ENCODE measurements around the gene PEPD.

The PEPD gene

DNA sequence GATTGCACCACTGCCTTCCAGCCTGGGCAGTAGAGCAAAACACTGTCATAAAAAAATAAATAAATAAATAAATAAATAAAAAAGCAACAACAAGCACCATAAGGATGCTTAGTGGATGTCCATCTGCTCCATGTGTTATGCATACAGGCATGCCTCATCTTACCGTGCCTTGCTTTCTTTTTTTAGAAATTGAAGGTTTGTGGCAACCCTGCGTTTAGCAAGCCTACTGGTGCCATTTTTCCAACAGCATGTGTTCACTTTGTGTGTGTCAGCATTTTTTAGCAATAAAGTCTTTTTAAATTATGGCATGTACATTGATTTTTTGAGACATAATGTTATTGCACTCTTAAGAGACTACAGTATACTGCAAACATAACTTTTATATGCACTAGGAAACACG lies 68.3 kb downstream of the PEPD start:
- DNase-seq = no peak

- no peak for DNase-seq
Observed at GRCh38 chr19:33450689-33451088, 70.9 kb downstream of the PEPD start.

DNA sequence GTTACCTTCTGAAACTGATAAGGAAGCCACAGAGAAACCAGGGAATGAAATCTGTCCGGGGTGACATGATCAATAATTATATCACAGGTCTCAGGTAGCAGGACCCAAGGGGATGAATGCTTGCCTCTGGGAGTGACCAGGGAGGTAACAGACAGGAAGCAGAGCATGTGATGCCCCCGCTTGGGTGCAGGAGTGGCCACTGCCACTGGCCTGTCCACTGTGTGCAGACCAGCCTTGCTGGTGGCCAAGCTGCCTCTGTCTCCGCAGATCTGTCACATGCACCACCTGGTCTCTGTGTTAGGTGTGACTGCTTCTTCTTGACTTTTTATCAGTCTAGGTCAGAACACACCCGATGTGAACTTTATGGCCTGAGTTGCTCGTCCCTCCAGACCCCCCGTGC lies 71.8 kb downstream of the PEPD start:
- DNase-seq = no peak

DNA sequence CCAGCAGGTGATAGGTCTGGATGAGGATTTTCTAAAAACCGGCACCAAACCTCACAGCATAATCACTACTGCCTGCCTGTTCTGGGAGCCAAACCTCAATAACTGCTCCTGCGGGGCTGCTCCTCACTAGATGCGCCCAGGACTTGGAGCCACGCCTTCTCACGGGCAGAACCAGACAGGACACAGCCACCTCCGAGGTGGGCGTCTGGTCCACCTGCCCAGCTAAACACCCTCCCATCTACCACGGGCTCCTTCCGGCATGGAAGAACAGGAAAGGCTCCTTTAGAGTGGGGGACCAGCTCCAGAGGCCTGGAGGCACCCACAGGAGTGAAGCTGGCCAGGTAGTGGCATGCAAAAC lies 73.5 kb downstream of the PEPD start:
- no peak for DNase-seq

DNA sequence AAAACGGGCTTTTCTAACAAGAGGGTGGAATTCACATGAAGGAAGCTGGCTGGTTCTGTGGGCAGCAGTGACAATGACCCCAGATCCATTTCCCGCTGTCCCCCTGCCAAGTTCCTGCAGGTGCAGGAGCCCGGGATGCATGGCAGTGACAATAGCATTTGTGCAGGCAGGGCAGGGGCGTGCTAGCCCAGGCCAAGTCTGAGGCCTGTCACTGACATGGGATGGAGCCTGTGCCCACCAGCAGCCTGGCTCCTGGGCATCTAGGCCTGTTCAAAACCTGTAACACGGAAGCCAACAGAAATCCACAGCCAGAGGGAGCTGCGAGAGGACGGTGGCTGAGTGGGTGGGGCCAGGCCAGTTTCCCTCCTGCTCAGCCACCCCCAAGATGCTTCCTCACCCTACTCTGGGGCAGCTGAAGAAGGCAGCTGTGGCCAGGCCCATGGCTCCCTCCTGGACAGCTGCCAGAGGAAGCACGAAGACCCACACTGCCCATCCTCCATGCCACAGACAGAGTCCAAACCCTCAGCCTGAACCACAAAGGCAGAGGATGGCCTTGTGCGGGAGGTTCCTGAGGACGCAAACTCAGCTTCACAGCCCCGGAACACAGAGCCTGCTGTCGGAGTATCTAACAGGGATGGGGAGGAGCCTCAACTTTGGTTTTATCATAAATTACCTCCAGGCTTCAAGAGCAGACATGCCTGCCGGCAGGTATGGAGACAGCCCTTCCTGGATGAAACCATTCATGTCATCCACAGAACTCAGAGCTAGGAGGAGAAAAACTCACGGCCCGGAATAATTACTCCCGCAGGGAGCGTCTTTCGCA lies 74.0 kb downstream of the PEPD start:
- no peak for DNase-seq

DNA sequence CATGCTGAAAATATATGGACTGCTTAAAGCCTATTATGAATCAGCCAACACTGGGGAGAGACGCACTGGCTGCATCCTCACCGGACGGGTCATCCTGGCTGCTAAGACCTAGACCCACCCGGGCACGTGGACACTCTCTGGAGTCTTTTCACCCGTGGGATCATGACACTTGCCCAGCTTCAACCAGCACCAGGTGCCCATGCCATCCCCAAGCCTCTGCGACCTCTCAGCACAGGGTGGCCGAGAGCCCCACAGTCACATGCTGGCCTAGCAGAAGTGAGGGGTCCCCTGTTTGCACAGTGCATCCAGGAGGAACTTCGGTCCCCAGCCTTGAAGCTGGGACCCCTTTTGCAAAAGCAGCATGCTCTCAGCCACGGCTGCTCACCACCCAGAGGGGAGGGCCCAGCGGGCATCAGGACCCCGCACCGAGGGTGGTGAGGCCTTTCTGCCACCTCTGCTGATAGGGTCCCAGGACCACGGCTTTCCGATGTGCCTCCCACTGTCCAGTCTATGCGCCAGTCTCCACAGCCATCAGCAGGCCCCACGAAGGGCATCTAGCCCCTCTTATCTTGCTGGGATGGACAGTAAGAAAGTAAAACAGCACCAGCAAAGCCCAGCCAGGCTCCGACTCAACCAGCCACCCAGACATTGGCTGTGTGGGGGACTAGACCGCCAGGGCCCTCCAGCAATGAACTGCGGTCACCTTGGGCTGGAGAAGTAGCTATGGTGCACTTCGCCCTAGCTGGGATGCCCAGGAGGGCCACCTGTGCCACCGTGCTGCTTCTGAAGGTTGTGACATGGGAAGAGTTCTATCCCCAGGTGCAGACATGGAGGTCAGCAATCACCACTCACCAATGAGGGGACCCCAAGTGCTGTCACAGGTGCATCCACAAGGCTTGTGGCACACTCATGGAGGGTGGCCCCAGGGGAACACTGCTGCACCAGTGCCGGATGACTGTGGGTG lies 75.0 kb downstream of the PEPD start:
- no peak for DNase-seq

GRCh38 chr19:33445442-33446329 lies 75.9 kb downstream of the PEPD start:
- DNase-seq = no peak

- no peak for DNase-seq
Observed at GRCh38 chr19:33444562-33445441, 76.8 kb downstream of the PEPD start.

GRCh38 chr19:33443638-33444561 lies 77.7 kb downstream of the PEPD start:
- DNase-seq = no peak

GRCh38 chr19:33442706-33443105 lies 78.9 kb downstream of the PEPD start:
- no peak for DNase-seq

DNA sequence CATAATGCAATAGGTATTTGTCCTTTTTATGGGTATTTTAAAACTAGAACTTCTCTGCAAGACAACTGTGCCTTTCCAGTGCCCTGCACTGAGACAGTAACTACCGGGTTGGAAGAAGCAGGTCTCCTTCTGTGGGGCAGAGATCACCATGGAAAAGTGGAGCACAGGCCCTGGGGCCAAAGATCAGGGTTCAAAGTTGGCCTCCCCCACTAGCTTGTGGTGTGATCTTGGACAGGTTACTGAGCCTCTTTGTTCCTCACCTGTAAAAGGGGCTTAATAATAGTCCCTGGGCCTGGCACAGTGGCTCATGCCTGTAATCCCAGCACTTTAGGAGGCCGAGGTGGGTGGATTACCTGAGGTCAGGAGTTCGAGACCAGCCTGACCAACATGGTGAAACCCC lies 79.8 kb downstream of the PEPD start:
- no peak for DNase-seq

GRCh38 chr19:33441277-33441699 lies 80.3 kb downstream of the PEPD start:
- no peak for DNase-seq

DNA sequence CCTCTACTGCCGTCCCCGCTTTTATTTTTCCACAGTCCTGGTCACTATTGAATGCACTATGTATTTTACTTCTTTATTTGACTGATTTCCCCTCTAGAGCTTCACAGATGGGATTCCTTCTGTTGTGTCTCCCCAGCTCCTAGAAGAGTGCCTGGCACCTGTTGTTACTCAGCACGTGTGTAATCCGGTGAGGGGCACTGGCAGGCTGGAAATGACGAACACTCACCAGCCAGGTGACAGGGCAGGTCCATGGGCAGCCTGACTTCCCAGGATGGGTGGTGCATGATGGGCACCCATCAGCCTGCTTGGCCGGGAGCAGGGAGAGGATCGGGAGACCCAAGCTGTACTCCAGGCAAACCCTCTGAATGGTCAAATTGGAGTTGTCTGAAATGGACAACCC lies 80.9 kb downstream of the PEPD start:
- DNase-seq = no peak

DNA sequence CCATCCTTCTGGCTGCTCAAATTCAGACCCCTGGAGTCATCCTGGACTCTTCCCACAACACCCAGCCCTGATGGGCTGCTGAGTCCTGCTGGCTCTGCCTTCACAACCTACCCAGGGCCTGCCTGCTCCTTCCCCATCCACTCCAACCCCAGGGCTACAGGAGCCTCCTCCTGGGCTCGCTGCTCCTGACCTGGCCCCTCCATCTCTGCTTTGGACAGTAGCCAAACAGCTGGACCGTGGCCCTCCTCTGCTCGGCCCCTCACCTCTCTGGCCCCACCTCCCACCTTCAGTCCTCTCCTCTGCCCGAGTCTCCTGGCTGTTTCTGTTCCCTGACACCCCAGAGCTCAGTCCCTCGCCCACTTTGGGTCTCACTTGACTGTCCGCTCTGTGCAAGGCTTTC lies 81.3 kb downstream of the PEPD start:
- DNase-seq = no peak

DNA sequence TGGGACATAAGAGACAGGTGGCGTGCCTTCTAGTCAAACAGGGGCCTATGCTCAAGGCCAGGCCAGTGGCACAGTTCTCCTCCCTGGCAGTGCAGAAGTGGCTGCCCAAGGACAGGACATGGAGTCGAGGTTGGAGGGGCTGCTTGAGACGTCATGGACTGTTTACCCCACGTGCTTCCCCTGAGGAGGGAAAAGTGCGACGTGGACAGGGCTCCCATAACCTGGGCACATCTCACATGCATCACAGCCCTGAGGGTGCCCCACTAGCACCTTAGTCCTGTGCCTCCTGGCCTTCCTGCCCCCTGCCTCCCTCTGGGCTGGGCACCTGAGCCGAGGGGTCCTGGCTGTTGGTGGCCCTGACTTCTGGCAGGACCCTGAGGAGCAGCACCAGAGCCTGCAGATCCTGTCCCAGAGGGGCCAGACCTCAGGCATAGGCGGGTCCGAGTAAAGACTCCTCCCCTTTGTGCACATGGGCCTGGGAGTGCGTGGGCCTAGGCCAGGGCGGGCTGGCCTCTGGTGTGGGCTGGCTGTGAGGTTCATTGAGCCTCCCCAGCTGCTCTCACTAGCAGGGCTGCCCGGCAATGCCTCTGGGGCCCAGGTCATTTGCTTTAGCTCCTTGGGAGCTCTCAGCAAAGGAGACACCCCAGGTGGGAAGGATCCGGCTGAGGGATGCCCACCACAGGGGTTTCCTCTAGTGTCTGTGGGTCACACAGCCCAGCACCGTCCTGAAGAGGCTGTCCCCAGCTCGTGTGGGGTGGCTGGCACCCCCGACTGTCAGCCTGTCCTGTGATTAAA lies 82.4 kb downstream of the PEPD start:
- no peak for DNase-seq

GRCh38 chr19:33437821-33438671 lies 83.5 kb downstream of the PEPD start:
- no peak for DNase-seq

DNA sequence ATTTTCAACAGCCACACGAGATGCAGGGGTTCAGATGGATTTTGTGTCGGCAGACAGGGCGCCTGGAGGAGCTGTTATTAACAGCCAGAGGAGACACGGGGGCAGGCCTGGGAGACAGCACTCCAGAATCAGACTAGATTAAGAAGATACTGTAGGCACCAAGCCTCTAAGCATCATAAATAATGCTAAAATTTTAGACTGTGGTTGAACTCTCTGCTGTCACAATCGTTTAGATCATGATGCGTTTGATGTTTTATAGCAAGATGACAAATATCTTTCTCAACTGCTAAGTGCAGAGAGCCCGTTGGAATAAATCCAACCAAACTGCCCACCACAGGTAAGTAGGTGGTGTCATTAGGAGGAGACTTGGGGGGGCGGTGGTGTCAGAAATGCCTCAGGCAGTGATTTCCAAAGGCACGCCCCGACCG lies 84.2 kb downstream of the PEPD start:
- no peak for DNase-seq

All from activated CD4-positive, alpha-beta T cell treated with anti-CD3 and anti-CD28 coated beads, Interleukin-2, amount 50 U/mL, for 4 hours (primary cell).